ENCODE measurements around the gene SMARCC1. TPM values are rescaled to one million over a fixed set of nuclear protein-coding genes. Genes with fewer than 3 reads are reported as not detected.

SMARCC1 gene
- polyA plus RNA-seq, 5 donors, result 77.1 to 103 (median 98.2) TPM

- DNase-seq, result peak; percentile 63 to 66
These were observed 189.5 kb downstream of the SMARCC1 start for GRCh38 chr3:47592066-47592795.

GRCh38 chr3:47590216-47590615 is 191.5 kb downstream of the SMARCC1 start:
- no peak for DNase-seq

- DNase-seq, result no peak
These were observed 193.1 kb downstream of the SMARCC1 start for GRCh38 chr3:47588587-47588986.

GRCh38 chr3:47588053-47588452 is 193.6 kb downstream of the SMARCC1 start:
- no peak for DNase-seq

- no peak for DNase-seq
These were observed 194.9 kb downstream of the SMARCC1 start for GRCh38 chr3:47586746-47587145.

- DNase-seq, result no peak
These were observed 198.2 kb downstream of the SMARCC1 start for GRCh38 chr3:47583320-47584075.

- DNase-seq, result no peak
These were observed 199.9 kb downstream of the SMARCC1 start for GRCh38 chr3:47581835-47582234.

DNA sequence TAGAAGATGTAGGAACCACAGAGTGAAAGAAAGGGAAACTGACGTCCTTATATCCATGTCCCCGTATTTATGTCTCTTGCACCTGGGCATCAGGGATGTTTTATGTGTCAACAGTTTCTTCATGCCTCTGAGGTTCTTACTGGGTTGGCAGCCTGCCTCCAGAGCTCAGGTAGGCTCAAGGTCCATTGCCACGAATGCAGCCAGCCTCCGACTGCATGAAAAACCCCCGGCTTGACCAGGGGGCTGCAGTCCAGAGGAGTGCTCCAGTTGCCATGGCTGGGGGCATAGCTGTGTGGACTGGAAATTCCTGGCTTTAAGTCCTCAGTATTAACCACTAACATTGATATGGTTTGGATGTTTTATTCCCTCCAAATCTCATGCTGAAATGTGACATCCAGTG is 200.3 kb downstream of the SMARCC1 start:
- DNase-seq, result no peak

DNA sequence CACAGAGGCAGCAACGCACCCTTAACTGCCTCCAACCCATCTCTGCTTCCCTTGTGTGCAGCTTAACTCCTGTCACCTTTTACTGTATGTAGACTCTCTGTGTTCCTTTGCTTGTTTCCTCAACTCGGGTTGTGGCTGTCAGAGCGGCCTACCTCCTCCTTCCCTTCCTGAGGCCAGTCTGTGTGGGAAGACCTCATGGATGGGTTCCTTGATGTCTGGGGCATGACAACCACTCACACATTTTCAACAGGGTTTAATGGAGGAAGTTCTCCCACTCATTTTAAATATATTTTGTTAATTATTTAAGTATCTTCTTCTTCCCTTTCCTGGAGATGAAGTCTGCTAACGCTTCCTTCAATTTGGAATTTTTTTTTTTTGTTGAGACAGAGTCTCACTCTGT is 201.2 kb downstream of the SMARCC1 start:
- DNase-seq, result no peak

DNA sequence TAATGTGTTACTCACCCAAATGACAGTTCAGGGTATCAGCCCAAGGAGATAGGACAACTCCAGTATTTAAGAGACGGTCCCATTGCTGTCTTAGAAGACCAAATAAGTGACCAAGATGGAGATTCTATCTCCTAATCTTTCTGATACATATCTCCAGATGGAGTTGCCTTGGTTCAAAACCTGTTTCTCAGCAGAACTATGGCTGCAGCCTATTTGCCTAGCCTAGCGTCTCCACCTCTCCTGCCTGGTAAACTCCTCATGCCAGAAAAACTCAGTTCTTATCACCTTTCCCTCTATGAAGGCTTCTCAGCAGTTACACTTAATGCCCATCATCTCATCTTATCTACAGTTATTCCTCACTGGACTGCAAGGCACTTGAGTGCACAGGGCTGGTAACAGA is 201.8 kb downstream of the SMARCC1 start:
- DNase-seq, result no peak

GRCh38 chr3:47578691-47579632 is 202.7 kb downstream of the SMARCC1 start, which contains the start of gene CSPG5:
CSPG5 (minus strand) TSS chr3:47578865; CDS start chr3:47578693, 172 bp downstream.
- DNase-seq, result no peak

DNA sequence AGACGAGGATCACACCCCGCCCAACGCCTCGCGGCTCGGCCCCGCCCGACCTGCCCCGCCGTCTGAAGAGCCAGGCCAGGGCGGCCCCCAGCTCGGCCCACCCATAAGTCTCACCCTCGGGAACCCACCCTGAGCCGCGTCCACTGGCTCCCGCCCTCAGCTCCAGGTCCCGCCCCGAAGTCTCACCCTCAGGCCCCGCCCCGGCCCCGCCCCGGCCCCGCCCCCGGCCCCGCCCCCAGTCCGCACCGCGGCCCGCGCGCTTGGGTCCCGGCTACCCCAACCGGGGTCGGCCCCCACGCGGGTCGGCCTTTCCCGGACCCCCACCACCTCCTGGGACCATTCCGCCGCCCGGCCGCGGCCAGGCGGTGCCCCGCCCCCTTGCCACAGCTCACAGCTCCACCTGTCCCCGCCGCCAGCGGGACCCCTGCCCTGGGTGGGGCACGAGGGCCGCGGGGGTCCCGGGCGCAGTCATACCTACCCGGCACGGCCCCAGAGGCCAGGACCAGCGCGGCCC is 203.5 kb downstream of the SMARCC1 start:
- no peak for DNase-seq

- no peak for DNase-seq
These were observed 204.0 kb downstream of the SMARCC1 start for GRCh38 chr3:47577583-47578118.

GRCh38 chr3:47573190-47574172 is 208.2 kb downstream of the SMARCC1 start:
- no peak for DNase-seq

DNA sequence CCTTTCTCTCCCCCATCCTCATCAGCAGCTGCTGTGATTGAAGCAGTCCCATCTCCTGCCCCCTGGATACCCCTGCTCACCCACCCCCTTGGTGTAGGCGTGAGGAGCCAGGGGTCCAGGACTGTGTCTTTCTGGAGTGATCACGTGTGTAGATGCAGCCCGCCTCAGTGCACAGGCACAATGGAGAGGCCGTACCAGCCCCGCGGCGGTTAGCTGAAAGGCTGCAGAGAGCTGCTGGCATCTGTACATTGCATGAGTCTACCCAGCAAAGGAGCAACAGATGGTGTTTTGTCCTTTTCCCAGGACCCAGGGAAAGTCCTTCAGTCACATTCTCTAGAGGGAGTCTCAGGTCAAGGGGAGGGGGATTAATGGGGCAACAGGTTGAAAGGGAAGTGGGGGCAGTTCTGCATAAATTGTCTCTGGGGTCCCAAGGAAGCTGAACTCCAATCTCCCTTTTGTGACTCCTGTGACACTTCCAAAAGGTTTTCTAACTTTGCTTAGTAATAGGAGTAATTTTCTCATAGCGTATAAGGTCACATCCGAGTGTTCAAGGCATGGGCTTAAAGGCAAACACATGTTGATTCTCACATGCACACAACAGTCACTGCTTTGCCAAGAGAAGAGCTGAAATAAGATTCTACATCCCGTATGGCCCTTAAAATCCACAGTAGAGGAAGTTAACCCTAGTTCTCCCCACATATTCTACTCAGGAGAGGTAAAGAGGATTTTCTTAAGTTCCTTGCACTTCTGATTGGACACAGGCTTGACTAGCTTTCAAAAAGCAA is 210.1 kb downstream of the SMARCC1 start:
- DNase-seq, result no peak

DNA sequence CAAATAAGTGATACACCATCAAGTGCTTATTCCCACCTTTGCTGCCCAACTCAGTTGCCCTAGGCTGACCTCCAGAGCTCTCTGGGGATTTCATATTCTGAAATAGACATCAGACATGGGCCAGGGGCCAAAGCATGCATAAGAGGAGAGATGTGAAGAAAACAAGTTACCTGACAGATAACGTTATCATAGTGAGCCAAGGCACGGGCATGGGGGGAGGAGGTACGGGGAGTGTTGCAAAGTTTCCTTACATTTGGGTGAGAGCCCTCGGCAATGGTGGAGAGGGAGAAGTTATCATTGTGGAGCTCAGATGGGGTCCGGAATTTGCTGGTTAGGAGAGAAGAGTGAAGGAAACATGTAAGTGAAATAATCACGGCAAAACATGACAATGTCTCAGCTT is 212.8 kb downstream of the SMARCC1 start:
- no peak for DNase-seq

DNA sequence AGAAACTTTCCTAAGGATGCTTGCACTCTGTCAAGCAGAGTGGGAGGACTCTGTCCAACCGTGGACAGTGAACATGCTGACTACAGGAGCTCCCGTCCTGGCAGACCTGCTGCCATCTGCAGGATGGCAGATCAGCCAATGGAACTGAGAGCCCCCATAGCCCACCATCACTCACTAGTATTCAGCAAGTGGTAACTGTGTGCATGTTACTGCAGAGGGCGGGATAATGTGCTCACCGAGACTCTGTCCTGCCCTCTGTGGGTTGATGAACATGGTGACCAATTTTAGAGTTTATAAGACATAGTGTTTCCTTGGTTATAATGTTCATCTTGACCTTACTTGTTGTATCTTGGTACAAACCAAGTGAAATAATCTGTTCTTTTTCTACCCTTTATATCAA is 214.5 kb downstream of the SMARCC1 start:
- DNase-seq, result no peak

- no peak for DNase-seq
These were observed 215.0 kb downstream of the SMARCC1 start for GRCh38 chr3:47566667-47567066.

All from right lung (tissue), 5 donors.